Stomach (tissue), 4 donors: ENCODE data around the gene ZNF846.

Experiments
- EP300 ChIP-seq: sonication (generic); formaldehyde crosslinking; IDR thresholded peaks from one replicate; pipeline ENCODE4 v1.6.1; 2017; ENCODE audit warnings: antibody characterized with exemption
- POLR2A ChIP-seq, 4 donors: fragments of 450-650 bp; IDR thresholded peaks; one replicate each; pipeline ENCODE4 v1.6.1; 2016; ENCODE audit warnings: antibody characterized with exemption in 4 of 4, control low read depth in 2 of 4, mild to moderate bottlenecking in 1 of 4, moderate library complexity in 1 of 4
- POLR2AphosphoS5 ChIP-seq, 3 donors: sonication (generic); formaldehyde crosslinking; IDR thresholded peaks; one replicate each; pipeline ENCODE4 v1.6.1; 2016; ENCODE audit warnings: antibody characterized with exemption in 3 of 3
- TF ChIP-seq, protein P1 (sequence below), 7 experiments: fragments of 450-650 bp in 4 of 7; fragments of 200-600 bp in 3 of 7; sonication (generic) in 3 of 7; IDR thresholded peaks; one replicate each; pipeline ENCODE4 v1.5.1; 2016 to 2019; ENCODE audit warnings: antibody characterized with exemption in 7 of 7, control low read depth in 2 of 7, mild to moderate bottlenecking in 1 of 7

DNA sequence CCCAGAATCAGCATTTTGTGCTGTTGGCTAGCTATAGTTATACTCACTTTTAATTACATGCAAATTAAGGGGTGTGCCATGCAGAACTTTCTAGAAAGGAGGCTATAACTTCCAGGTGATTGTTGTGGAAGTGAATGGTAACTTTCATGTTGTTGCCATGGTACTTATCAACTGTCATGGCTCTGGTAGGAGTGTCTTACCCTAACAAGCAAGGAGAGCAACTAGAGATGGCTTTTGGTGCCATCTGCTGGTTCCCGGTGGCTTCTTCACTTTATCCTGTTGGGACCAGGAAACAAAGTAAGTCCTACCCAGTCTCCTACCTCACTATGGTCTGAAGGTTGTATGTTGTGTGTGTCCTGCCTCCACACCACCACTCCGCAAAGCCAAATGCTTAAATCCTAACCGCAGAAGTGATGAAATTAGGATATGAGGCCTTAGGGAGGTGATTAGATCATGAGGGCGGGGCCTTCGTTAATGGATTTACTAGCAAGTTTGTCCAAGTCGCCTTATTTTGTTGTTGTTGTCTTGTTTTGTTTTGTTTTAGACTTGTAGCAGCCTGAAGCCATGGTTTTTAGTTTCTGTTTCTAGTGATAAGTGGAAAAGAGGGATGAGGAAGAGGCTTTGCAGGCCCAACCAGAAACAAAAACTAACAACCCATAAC is 27.7 kb upstream of the ZNF846 start:
- TF ChIP-seq, protein P1, sequence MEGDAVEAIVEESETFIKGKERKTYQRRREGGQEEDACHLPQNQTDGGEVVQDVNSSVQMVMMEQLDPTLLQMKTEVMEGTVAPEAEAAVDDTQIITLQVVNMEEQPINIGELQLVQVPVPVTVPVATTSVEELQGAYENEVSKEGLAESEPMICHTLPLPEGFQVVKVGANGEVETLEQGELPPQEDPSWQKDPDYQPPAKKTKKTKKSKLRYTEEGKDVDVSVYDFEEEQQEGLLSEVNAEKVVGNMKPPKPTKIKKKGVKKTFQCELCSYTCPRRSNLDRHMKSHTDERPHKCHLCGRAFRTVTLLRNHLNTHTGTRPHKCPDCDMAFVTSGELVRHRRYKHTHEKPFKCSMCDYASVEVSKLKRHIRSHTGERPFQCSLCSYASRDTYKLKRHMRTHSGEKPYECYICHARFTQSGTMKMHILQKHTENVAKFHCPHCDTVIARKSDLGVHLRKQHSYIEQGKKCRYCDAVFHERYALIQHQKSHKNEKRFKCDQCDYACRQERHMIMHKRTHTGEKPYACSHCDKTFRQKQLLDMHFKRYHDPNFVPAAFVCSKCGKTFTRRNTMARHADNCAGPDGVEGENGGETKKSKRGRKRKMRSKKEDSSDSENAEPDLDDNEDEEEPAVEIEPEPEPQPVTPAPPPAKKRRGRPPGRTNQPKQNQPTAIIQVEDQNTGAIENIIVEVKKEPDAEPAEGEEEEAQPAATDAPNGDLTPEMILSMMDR (IDR thresholded peaks at IDR 0.05), result peak in 5 of 7 experiments; percentile 53 to 81 (median 63)
- peak in 1 of 3 donors; percentile 79 for TF ChIP-seq POLR2AphosphoS5 (IDR thresholded peaks at IDR 0.05)
- TF ChIP-seq POLR2A (IDR thresholded peaks at IDR 0.05), result no peak
- no peak for TF ChIP-seq EP300
